Right lobe of liver (tissue), 6 donors: ENCODE measurements around the gene ZNF189. TPM values are rescaled to one million over a fixed set of nuclear protein-coding genes. Genes with fewer than 3 reads are reported as not detected.
"Not testable (repeated sequence)": the region's sequence is repeated elsewhere in the genome, so short reads cannot be mapped to it uniquely, and the experiment has no call there.

Experiments
- ATAC-seq, 4 donors: fragments of 200-7000 bp; cut with Tn5 transposase; one replicate each; pipeline ENCODE4 v1.9.1; 2020; ENCODE audit warnings: mild to moderate bottlenecking in 4 of 4, moderate library complexity in 4 of 4
- DNase-seq, 3 donors: peaks; one replicate each; pipeline ENCODE4 v3.0.0-alpha.2; 2020
- H3K27ac ChIP-seq, 3 donors: fragments of 200-600 bp; one replicate each; pipeline ENCODE4 v1.8.0; 2022
- H3K27me3 ChIP-seq, 2 donors: fragments of 200-600 bp; one replicate each; pipeline ENCODE4 v1.8.0; 2022
- H3K36me3 ChIP-seq, 4 donors: fragments of 200-600 bp; sonication (generic) in 1 of 4; one replicate each; pipeline versions ENCODE4 v1.5.1 to v1.8.0; 2017 to 2022; ENCODE audit warnings: control low read depth in 1 of 4
- H3K4me1 ChIP-seq, 4 donors: fragments of 200-600 bp; sonication (generic) in 1 of 4; one replicate each; pipeline versions ENCODE4 v1.5.1 to v1.8.0; 2017 to 2022; ENCODE audit warnings: control low read depth in 1 of 4
- H3K4me3 ChIP-seq, 3 donors: fragments of 200-600 bp; one replicate each; pipeline ENCODE4 v1.8.0; 2022
- H3K9me3 ChIP-seq, 4 donors: fragments of 200-600 bp; sonication (generic) in 1 of 4; one replicate each; pipeline versions ENCODE4 v1.5.1 to v1.8.0; 2017 to 2022; ENCODE audit warnings: control low read depth in 1 of 4
- CTCF ChIP-seq, 4 donors: fragments of 200-600 bp in 3 of 4; fragments of 450-650 bp in 1 of 4; IDR thresholded peaks; one replicate each; pipeline versions ENCODE4 v1.5.1 to v1.8.0; 2016 to 2022; ENCODE audit warnings: antibody characterized with exemption in 4 of 4, mild to moderate bottlenecking in 2 of 4
- POLR2A ChIP-seq: fragments of 450-650 bp; IDR thresholded peaks from one replicate; pipeline ENCODE4 v1.6.1; 2017; ENCODE audit warnings: antibody characterized with exemption, mild to moderate bottlenecking
- WGBS: methylation state at CpG from one replicate; pipeline ENCODE4 v1.1.6; 2018; ENCODE audit warnings: low coverage, low lambda C conversion rate; ENCODE audit not compliant: insufficient coverage; ENCODE audit errors: missing lambda C conversion rate; 5-methylcytosine and 5-hydroxymethylcytosine counted together
- intact Hi-C, 2 donors: fragments of 100-400 bp; cut with DNase I; formaldehyde crosslinking; loops; one replicate each; pipeline versions ENCODE4 v1.11.2 to v1.14.1; 2022
- total RNA-seq, 6 experiments: library from RNA; depleted of rRNA in 2 of 6; stranded (reverse); fragments of >200 nt in 2 of 6; fragmentation: NEBNext Ultra II Directional in 3 of 6; extraction: Animal tissue kit (Norgen Biotek cat#: 25700) in 3 of 6; gene quantifications; one replicate each; pipeline versions ENCODE4 v1.1.0 to v1.2.4, GENCODE V29; 2016 to 2023
- donor health status: DM: no; HTN: yes; CAD: no.
- donor health status: DM: no; HTN: no; CAD: no.
- donor health status: DM: no; HTN: no; CAD: no.
- donor health status: DM: no; HTN: yes; CAD: no.
- donor health status: DM: no; HTN: yes; CAD: no.

ZNF189 gene
- total RNA-seq, 6 experiments from 2014 or later, result 5.7 to 9.7 (median 8.2) TPM

- Histone ChIP-seq H3K27ac (peak overlapping the region in 2 of 3 donors; percentile 82 to 91), H3K27me3 (no peaks in the 10 kb centered on the region), H3K9me3 (no peaks in the 10 kb centered on the region), H3K4me1 (peaks cover 0 to 27% (median 0%) of the 10 kb centered on the region in 4 donors), H3K4me3 (peak overlapping the region in 2 of 3 donors; percentile 50 to 52), H3K36me3 (peaks cover 0 to 23% (median 0%) of the 10 kb centered on the region in 4 donors)
- intact Hi-C loops, result no loop called here
- TF ChIP-seq POLR2A (no peak), CTCF (IDR thresholded peaks at IDR 0.05) (no peak)
- WGBS, result 24% methylated on average over 3 of the region's 3 CpGs
- ATAC-seq, result no peak
- DNase-seq, result no peak
These were observed 17.5 kb upstream of the ZNF189 start for GRCh38 chr9:101381118-101381517.

GRCh38 chr9:101381833-101382342 is 16.8 kb upstream of the ZNF189 start:
- Histone ChIP-seq H3K27ac (peak overlapping the region; percentile 75 to 91 (median 82)), H3K4me1 (peaks cover 0 to 21% (median 0%) of the 10 kb centered on the region in 4 donors), H3K27me3 (no peaks in the 10 kb centered on the region), H3K36me3 (peaks cover 0 to 16% (median 0%) of the 10 kb centered on the region in 4 donors), H3K9me3 (no peaks in the 10 kb centered on the region), H3K4me3 (peak overlapping the region; percentile 31 to 52 (median 50))
- intact Hi-C loops, result no loop called here
- peak; percentile 48 to 59 (median 56) for ATAC-seq
- DNase-seq, result no peak
- no peak for TF ChIP-seq CTCF (IDR thresholded peaks at IDR 0.05)
- TF ChIP-seq POLR2A, result peak; percentile 42
- 36% methylated on average over 2 of the region's 2 CpGs for WGBS

GRCh38 chr9:101383361-101383760 is 15.3 kb upstream of the ZNF189 start:
- Histone ChIP-seq H3K27me3 (no peaks in the 10 kb centered on the region), H3K9me3 (no peaks in the 10 kb centered on the region), H3K4me3 (peak overlapping the region; percentile 31 to 52 (median 50)), H3K36me3 (peaks cover 0 to 14% (median 0%) of the 10 kb centered on the region in 4 donors), H3K4me1 (peaks cover 0 to 19% (median 0%) of the 10 kb centered on the region in 4 donors), H3K27ac (peak overlapping the region; percentile 75 to 91 (median 82))
- peak in 3 of 4 donors; percentile 12 to 49 (median 47) for ATAC-seq
- TF ChIP-seq CTCF (IDR thresholded peaks at IDR 0.05), result no peak
- TF ChIP-seq POLR2A, result no peak
- intact Hi-C loops, result no loop called here
- WGBS, result 24% methylated on average over 2 of the region's 2 CpGs
- DNase-seq, result no peak

GRCh38 chr9:101384873-101385536 is 13.6 kb upstream of the ZNF189 start, which contains the start of gene BAAT:
Gene BAAT, minus strand, starts transcription at chr9:101385006. Its CDS starts 13,602 bp downstream, at chr9:101371404.
- Histone ChIP-seq H3K36me3 (peaks cover 0 to 24% (median 7%) of the 10 kb centered on the region in 4 donors), H3K4me1 (peaks cover 0 to 14% (median 0%) of the 10 kb centered on the region in 4 donors), H3K4me3 (peak within 1 kb of the TSS; percentile 31 to 52 (median 50)), H3K27ac (peak within 1 kb of the TSS; percentile 75 to 91 (median 82))
- peak; percentile 18 to 60 (median 42) for ATAC-seq
- WGBS, result 57% methylated on average over 11 of the region's 11 CpGs
- intact Hi-C loops, H3K27me3 ChIP-seq, H3K9me3 ChIP-seq: not testable (repeated sequence)
- DNase-seq, result peak; percentile 31 to 79 (median 71)
- TF ChIP-seq POLR2A, result peak; percentile 75
